HFF-Myc (cell line): ENCODE data around the gene PINK1.

Experiments used
- DNase-seq: peaks from one replicate; pipeline ENCODE4 v3.0.0-alpha.2; 2011; ENCODE audit warnings: low read depth; ENCODE audit errors: extremely low read depth
- H3K4me3 ChIP-seq: replicated peaks from 2 replicates; pipeline ENCODE4 v1.5.1; 2011; ENCODE audit warnings: low read depth, mild to moderate bottlenecking, control low read depth, low read length
- TF ChIP-seq, protein P1 (sequence below): IDR thresholded peaks from 2 replicates; pipeline ENCODE4 v1.5.1; 2012; ENCODE audit warnings: mild to moderate bottlenecking, low read depth, low read length, control low read depth; ENCODE audit errors: missing control alignments

Gene PINK1

DNA sequence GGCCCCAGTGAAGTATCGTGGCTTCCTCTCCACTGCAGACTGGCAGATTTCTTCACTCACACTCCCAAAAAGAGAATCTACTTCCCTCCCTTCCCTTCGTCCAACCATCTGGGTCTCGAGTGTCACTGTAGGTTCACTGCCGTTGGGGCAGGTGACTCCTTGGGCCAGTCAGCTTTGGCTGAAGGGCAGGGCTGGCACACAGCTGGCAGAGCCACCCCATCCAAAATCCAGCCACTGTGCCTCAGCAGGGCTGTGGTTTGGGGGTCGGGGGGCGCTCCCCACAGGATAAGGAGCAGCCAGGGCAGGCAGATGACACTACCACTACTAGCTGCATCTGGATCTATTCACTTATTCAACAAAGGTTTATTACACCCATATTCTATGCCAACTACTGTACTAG is 9.8 kb downstream of the PINK1 start:
- TF ChIP-seq, protein P1, sequence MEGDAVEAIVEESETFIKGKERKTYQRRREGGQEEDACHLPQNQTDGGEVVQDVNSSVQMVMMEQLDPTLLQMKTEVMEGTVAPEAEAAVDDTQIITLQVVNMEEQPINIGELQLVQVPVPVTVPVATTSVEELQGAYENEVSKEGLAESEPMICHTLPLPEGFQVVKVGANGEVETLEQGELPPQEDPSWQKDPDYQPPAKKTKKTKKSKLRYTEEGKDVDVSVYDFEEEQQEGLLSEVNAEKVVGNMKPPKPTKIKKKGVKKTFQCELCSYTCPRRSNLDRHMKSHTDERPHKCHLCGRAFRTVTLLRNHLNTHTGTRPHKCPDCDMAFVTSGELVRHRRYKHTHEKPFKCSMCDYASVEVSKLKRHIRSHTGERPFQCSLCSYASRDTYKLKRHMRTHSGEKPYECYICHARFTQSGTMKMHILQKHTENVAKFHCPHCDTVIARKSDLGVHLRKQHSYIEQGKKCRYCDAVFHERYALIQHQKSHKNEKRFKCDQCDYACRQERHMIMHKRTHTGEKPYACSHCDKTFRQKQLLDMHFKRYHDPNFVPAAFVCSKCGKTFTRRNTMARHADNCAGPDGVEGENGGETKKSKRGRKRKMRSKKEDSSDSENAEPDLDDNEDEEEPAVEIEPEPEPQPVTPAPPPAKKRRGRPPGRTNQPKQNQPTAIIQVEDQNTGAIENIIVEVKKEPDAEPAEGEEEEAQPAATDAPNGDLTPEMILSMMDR, result no peak
- H3K4me3 ChIP-seq, result no peak overlapping the region
- no peak for DNase-seq

GRCh38 chr1:20644416-20644815 is 11.2 kb downstream of the PINK1 start:
- H3K4me3 ChIP-seq, result no peak overlapping the region
- DNase-seq, result no peak
- TF ChIP-seq, protein P1, result no peak

GRCh38 chr1:20645414-20645813 is 12.2 kb downstream of the PINK1 start:
- no peak overlapping the region for H3K4me3 ChIP-seq
- TF ChIP-seq, protein P1, result no peak
- no peak for DNase-seq

GRCh38 chr1:20648438-20648837 is 15.2 kb downstream of the PINK1 start:
- no peak for DNase-seq
- TF ChIP-seq, protein P1, result no peak

GRCh38 chr1:20648946-20649345 is 15.7 kb downstream of the PINK1 start:
- H3K4me3 ChIP-seq, result no peak overlapping the region
- TF ChIP-seq, protein P1, result no peak
- no peak for DNase-seq

More at GRCh38 chr1:20648438-20648837, 15.2 kb downstream of the PINK1 start:
- no peak overlapping the region for H3K4me3 ChIP-seq

- no peak for DNase-seq
- TF ChIP-seq, protein P1, result no peak
- H3K4me3 ChIP-seq, result no peak overlapping the region
Measured at GRCh38 chr1:20652300-20652699, 19.0 kb downstream of the PINK1 start.

GRCh38 chr1:20654104-20654690 is 20.9 kb downstream of the PINK1 start:
- H3K4me3 ChIP-seq, result no peak overlapping the region
- DNase-seq, result no peak
- TF ChIP-seq, protein P1, result no peak
